Mesenchymal stem cell (in vitro differentiated cells and primary cell): ENCODE data around the gene KNTC1.

Source experiments
- DNase-seq: peaks from one replicate; pipeline ENCODE4 v3.0.0-alpha.2; 2013
- H2AFZ ChIP-seq: one replicate; pipeline ENCODE4 v1.6.1; 2013; ENCODE audit warnings: low read depth, mild to moderate bottlenecking, control low read depth, inconsistent platforms, low read length, moderate library complexity
- H2AK5ac ChIP-seq: 2 replicates; pipeline ENCODE4 v1.6.1; 2013; ENCODE audit warnings: low read length, moderate library complexity, mild to moderate bottlenecking, inconsistent platforms; ENCODE audit not compliant: severe bottlenecking
- H2BK120ac ChIP-seq: one replicate; pipeline ENCODE4 v1.6.1; 2013; ENCODE audit warnings: low read depth, mild to moderate bottlenecking, inconsistent platforms, low read length, moderate library complexity
- H2BK12ac ChIP-seq, 2 experiments: one replicate each; pipeline ENCODE4 v1.6.1; 2013; ENCODE audit warnings: inconsistent platforms in 2 of 2, low read length in 2 of 2, mild to moderate bottlenecking in 2 of 2, moderate library complexity in 2 of 2, control low read depth in 1 of 2
- H2BK15ac ChIP-seq: one replicate; pipeline ENCODE4 v1.6.1; 2013; ENCODE audit warnings: mild to moderate bottlenecking, low read depth, inconsistent platforms; ENCODE audit not compliant: poor library complexity, severe bottlenecking
- H2BK5ac ChIP-seq: 2 replicates; pipeline ENCODE4 v1.6.1; 2013; ENCODE audit warnings: low read depth, mild to moderate bottlenecking, low read length, control low read depth, inconsistent platforms; ENCODE audit not compliant: poor library complexity, severe bottlenecking
- H3K14ac ChIP-seq, 2 experiments: one replicate each; pipeline ENCODE4 v1.6.1; 2013; ENCODE audit warnings: inconsistent platforms in 2 of 2, low read length in 2 of 2, control low read depth in 1 of 2, mild to moderate bottlenecking in 1 of 2, moderate library complexity in 1 of 2
- H3K18ac ChIP-seq, 2 experiments: one replicate each; pipeline ENCODE4 v1.6.1; 2013; ENCODE audit warnings: inconsistent platforms in 2 of 2, low read length in 2 of 2, control low read depth in 1 of 2, low read depth in 1 of 2, mild to moderate bottlenecking in 1 of 2
- H3K23ac ChIP-seq, 2 experiments: one replicate each; pipeline ENCODE4 v1.6.1; 2013; ENCODE audit warnings: inconsistent platforms in 2 of 2, low read length in 2 of 2, mild to moderate bottlenecking in 2 of 2, moderate library complexity in 2 of 2, control low read depth in 1 of 2
- H3K27ac ChIP-seq: 2 replicates; pipeline ENCODE4 v1.5.1; 2013; ENCODE audit warnings: mild to moderate bottlenecking, moderate library complexity, low read length, control low read depth, inconsistent platforms; ENCODE audit not compliant: poor library complexity, severe bottlenecking
- H3K27me3 ChIP-seq, 2 experiments: 2 replicates each; pipeline versions ENCODE4 v1.6.1 to v1.7.0; 2013; ENCODE audit warnings: low read length in 2 of 2, mild to moderate bottlenecking in 2 of 2, moderate library complexity in 2 of 2, control low read depth in 1 of 2, inconsistent platforms in 1 of 2; ENCODE audit not compliant: control insufficient read depth in 1 of 2, insufficient read depth in 1 of 2
- H3K36me3 ChIP-seq, 2 experiments: 2 replicates each; pipeline versions ENCODE4 v1.6.1 to v1.7.0; 2013; ENCODE audit warnings: low read length in 2 of 2, control low read depth in 1 of 2, inconsistent platforms in 1 of 2, low read depth in 1 of 2, mild to moderate bottlenecking in 1 of 2; ENCODE audit not compliant: insufficient read depth in 2 of 2, control insufficient read depth in 1 of 2
- H3K4ac ChIP-seq, 2 experiments: one replicate each; pipeline ENCODE4 v1.6.1; 2013; ENCODE audit warnings: inconsistent platforms in 2 of 2, low read length in 2 of 2, mild to moderate bottlenecking in 2 of 2, moderate library complexity in 2 of 2, control low read depth in 1 of 2, low read depth in 1 of 2
- H3K4me1 ChIP-seq: 2 replicates; pipeline ENCODE4 v1.6.1; 2013; ENCODE audit warnings: low read depth, low read length, control low read depth; ENCODE audit not compliant: control insufficient read depth, insufficient read depth
- H3K4me2 ChIP-seq: 2 replicates; pipeline ENCODE4 v1.6.1; 2013; ENCODE audit warnings: low read length, mild to moderate bottlenecking, inconsistent platforms; ENCODE audit not compliant: poor library complexity, severe bottlenecking
- H3K4me3 ChIP-seq, 2 experiments: 2 replicates each; pipeline versions ENCODE4 v1.5.1 to v1.7.0; 2013; ENCODE audit warnings: low read length in 2 of 2, mild to moderate bottlenecking in 2 of 2, control low read depth in 1 of 2, low read depth in 1 of 2; ENCODE audit not compliant: insufficient read depth in 1 of 2
- H3K79me1 ChIP-seq: replicated peaks from 2 replicates; pipeline ENCODE4 v1.6.1; 2013; ENCODE audit warnings: mild to moderate bottlenecking, control low read depth, low read length, inconsistent platforms; ENCODE audit not compliant: poor library complexity, severe bottlenecking
- H3K9ac ChIP-seq: 2 replicates; pipeline ENCODE4 v1.7.0; 2013; ENCODE audit warnings: mild to moderate bottlenecking, low read length, moderate library complexity
- H3K9me3 ChIP-seq: 2 replicates; pipeline ENCODE4 v1.7.0; 2013; ENCODE audit warnings: mild to moderate bottlenecking, low read length; ENCODE audit not compliant: control insufficient read depth
- H4K8ac ChIP-seq: one replicate; pipeline ENCODE4 v1.6.1; 2013; ENCODE audit warnings: inconsistent platforms, mild to moderate bottlenecking, low read length, moderate library complexity
- H4K91ac ChIP-seq: one replicate; pipeline ENCODE4 v1.6.1; 2013; ENCODE audit warnings: mild to moderate bottlenecking, low read length, inconsistent platforms
- WGBS: methylation state at CpG from one replicate; pipeline ENCODE4 v1.1.7; 2013; ENCODE audit warnings: mixed read lengths; 5-methylcytosine and 5-hydroxymethylcytosine counted together

The KNTC1 gene

GRCh38 chr12:122516544-122517361 is 10.3 kb upstream of the KNTC1 start:
- Histone ChIP-seq H3K9me3 (no peaks in the 10 kb centered on the region), H3K27me3 (no peaks in the 10 kb centered on the region), H4K91ac (no peak overlapping the region), H2BK12ac (no peak overlapping the region), H2AK5ac (no peak overlapping the region), H3K23ac (no peak overlapping the region), H3K4ac (no peak overlapping the region), H3K18ac (no peak overlapping the region), H3K79me1 (peaks cover 3% of the 10 kb centered on the region), H3K4me1 (peaks cover 4% of the 10 kb centered on the region), H3K9ac (no peak overlapping the region), H2BK15ac (no peak overlapping the region), H3K27ac (peak overlapping the region; percentile 28), H3K4me2 (no peak overlapping the region), H2BK5ac (no peak overlapping the region), H3K4me3 (no peak overlapping the region), H3K14ac (no peak overlapping the region), H4K8ac (no peak overlapping the region), H3K36me3 (peaks cover 33 to 96% of the 10 kb centered on the region in 2 experiments), H2BK120ac (no peak overlapping the region), H2AFZ (no peak overlapping the region)
- DNase-seq, result no peak
- 94% methylated on average over 10 of the region's 13 CpGs for WGBS

DNA sequence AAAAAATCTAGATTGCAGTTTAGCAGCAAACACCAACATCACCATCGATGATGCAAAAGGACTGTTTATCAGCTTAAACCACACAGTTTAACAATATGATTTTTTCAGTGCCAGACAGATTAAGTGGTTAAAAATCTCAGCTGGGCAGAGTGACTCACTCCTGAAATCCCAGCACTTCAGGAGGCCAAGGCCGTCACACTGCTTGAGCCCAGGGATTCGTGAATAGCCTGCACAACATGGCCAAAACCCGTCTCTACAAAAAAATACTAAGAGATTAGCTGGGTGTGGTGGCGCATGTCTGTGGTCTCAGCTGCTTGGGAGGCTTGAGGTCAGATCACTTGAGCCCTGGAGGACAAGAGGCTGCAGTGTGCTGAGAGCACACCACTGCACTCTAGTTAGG is 9.2 kb upstream of the KNTC1 start:
- Histone ChIP-seq H2BK15ac (no peak overlapping the region), H4K8ac (no peak overlapping the region), H2BK120ac (no peak overlapping the region), H3K4me2 (no peak overlapping the region), H2AFZ (no peak overlapping the region), H3K14ac (no peak overlapping the region), H2BK12ac (no peak overlapping the region), H3K9me3 (no peaks in the 10 kb centered on the region), H3K4me3 (peak overlapping the region in 1 of 2 experiments; percentile 22), H2BK5ac (no peak overlapping the region), H3K36me3 (peaks cover 26 to 94% of the 10 kb centered on the region in 2 experiments), H3K23ac (no peak overlapping the region), H3K18ac (no peak overlapping the region), H3K79me1 (peaks cover 3% of the 10 kb centered on the region), H3K27me3 (no peaks in the 10 kb centered on the region), H3K4ac (no peak overlapping the region), H3K9ac (peak overlapping the region; percentile 43), H3K27ac (peak overlapping the region; percentile 27), H4K91ac (no peak overlapping the region), H3K4me1 (peaks cover 5% of the 10 kb centered on the region), H2AK5ac (no peak overlapping the region)
- DNase-seq, result peak; percentile 98
- 2% methylated on average over 3 of the region's 5 CpGs for WGBS

GRCh38 chr12:122518908-122519307 is 8.1 kb upstream of the KNTC1 start:
- H2BK120ac ChIP-seq, result no peak overlapping the region
- H3K4me1 ChIP-seq, result peaks cover 6% of the 10 kb centered on the region
- no peaks in the 10 kb centered on the region for H3K27me3 ChIP-seq
- no peak overlapping the region for H2AK5ac ChIP-seq
- H4K8ac ChIP-seq, result no peak overlapping the region
- H3K79me1 ChIP-seq, result peaks cover 3% of the 10 kb centered on the region
- H4K91ac ChIP-seq, result no peak overlapping the region
- H3K18ac ChIP-seq, result no peak overlapping the region
- H2AFZ ChIP-seq, result no peak overlapping the region
- H3K4ac ChIP-seq, result no peak overlapping the region
- no peak overlapping the region for H3K4me2 ChIP-seq
- no peak overlapping the region for H3K4me3 ChIP-seq
- no peak overlapping the region for H2BK12ac ChIP-seq
- H3K23ac ChIP-seq, result no peak overlapping the region
- WGBS, result no CpG with 5 or more reads among the region's 1 CpG
- H3K36me3 ChIP-seq, result peaks cover 22 to 94% of the 10 kb centered on the region in 2 experiments
- H2BK5ac ChIP-seq, result no peak overlapping the region
- H3K9ac ChIP-seq, result peak overlapping the region; percentile 41
- no peak overlapping the region for H2BK15ac ChIP-seq
- no peaks in the 10 kb centered on the region for H3K9me3 ChIP-seq
- no peak for DNase-seq
- H3K14ac ChIP-seq, result no peak overlapping the region
- H3K27ac ChIP-seq, result peak overlapping the region; percentile 28

DNA sequence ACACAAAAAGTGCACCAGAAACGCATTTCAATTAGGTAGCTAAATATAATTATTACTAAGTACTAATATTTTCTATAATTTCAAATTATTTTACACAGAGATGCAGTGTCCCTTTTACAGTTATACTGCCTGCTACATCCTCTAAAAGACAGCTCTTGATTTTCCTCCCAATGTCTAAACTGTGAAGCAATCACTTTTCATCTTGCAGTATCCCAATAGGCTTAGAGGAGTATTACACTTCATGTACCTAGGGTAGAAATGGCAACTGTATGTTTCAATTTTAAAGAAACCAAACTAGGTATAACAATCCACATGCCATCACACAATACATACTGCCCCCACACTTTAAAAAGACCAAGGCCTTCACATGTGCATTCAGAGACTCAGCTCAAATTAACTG is 7.6 kb upstream of the KNTC1 start:
- H3K36me3 ChIP-seq, result peaks cover 22 to 95% of the 10 kb centered on the region in 2 experiments
- no peak overlapping the region for H2AK5ac ChIP-seq
- H4K91ac ChIP-seq, result no peak overlapping the region
- peaks cover 3% of the 10 kb centered on the region for H3K79me1 ChIP-seq
- H3K4ac ChIP-seq, result no peak overlapping the region
- no peaks in the 10 kb centered on the region for H3K27me3 ChIP-seq
- no peak overlapping the region for H2BK15ac ChIP-seq
- no peak overlapping the region for H3K14ac ChIP-seq
- H3K9me3 ChIP-seq, result no peaks in the 10 kb centered on the region
- no peak overlapping the region for H3K4me2 ChIP-seq
- H2BK120ac ChIP-seq, result no peak overlapping the region
- no CpG with 5 or more reads among the region's 1 CpG for WGBS
- H3K9ac ChIP-seq, result no peak overlapping the region
- H3K4me1 ChIP-seq, result peaks cover 6% of the 10 kb centered on the region
- H2BK5ac ChIP-seq, result no peak overlapping the region
- no peak for DNase-seq
- no peak overlapping the region for H2BK12ac ChIP-seq
- no peak overlapping the region for H2AFZ ChIP-seq
- H4K8ac ChIP-seq, result no peak overlapping the region
- H3K4me3 ChIP-seq, result no peak overlapping the region
- no peak overlapping the region for H3K18ac ChIP-seq
- no peak overlapping the region for H3K23ac ChIP-seq
- H3K27ac ChIP-seq, result no peak overlapping the region
